ENCODE results near the gene ITPR3.
A peak's percentile ranks its signal among the peaks of the same experiment; 100 is the strongest.
"Not testable (repeated sequence)": the region's sequence is repeated elsewhere in the genome, so short reads cannot be mapped to it uniquely, and the experiment has no call there.

Gene ITPR3

DNA sequence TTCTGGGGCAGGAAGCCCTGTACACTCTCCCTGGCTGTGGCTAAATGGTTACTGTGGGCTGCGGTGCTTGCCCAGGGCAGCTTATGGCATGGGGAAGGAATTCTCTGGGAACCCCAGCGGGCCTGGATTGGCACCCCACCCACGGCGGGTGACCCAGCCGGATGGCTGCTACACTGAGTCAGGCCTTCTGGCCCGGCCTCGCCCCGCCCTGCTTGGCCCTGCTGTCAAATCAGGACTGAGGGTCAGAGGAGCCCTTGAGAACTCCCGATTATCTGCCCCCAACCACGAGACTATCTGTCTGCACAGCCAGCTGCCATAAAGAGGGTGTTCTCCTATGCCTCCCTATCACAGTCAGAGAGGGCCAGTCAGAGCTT lies 7.3 kb upstream of the ITPR3 start:
- DNase-seq, result no peak

GRCh38 chr6:33616113-33616512 lies 5.0 kb upstream of the ITPR3 start:
- no peak for DNase-seq

DNA sequence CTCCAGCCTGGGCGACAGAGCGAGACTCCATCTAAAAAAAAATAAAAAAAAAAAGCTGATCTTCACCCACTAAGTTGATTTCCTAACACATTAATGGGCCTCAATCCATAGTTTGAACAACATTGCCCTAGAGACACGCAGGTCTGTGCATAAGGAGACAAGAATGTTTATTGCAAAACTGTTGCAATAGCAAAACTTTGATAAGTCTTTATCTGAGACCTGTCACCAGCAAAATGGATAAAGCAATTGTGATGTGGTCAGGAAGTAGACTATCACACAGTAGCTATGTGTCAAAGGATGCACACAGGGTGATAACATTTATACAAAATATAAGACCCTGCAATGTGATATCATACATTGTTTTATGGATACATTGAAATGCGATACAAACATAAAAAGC lies 4.2 kb upstream of the ITPR3 start:
- no peak for DNase-seq

GRCh38 chr6:33619166-33619840 lies 1.8 kb upstream of the ITPR3 start:
- no peak for DNase-seq

DNA sequence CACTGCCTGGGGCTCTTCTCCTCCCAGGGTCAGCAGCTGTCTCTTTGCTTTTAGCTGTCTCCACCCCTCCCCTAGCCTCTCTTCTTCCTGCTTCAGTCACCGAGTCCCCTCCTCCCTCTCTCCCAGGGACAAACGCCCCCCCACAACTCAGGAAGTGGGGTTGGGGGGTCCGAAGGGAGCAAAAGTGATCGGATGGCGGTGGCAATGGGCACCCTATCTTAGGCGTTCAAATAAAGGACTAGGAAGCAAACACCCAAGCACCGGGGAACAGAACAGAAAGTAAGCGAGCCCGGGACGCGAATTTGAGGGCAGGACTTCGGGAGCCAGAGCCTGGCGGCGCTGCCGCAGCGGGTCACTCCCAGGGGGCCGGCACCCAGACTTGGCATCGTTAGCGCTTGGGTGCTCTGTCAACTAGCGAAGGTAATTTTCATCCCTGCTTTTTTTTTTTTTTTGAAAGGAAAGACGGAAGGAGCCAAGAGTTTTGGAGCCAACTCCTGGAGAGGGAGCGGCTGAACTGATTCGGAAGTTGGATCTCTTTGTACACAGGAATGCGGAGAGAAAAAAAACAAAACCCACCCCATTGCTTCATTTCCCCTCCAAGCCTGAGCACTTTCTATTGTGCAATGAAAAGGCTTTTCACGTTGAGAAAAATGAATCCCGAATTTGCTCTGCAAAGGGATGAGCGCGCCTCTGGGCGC lies 815 bp upstream of the ITPR3 start:
- DNase-seq, result peak in 3 of 5 donors; percentile 19 to 50 (median 22)

- DNase-seq, result peak in 4 of 5 donors; percentile 23 to 39 (median 30)
Measured at GRCh38 chr6:33621711-33622388, 728 bp downstream of the ITPR3 start.

DNA sequence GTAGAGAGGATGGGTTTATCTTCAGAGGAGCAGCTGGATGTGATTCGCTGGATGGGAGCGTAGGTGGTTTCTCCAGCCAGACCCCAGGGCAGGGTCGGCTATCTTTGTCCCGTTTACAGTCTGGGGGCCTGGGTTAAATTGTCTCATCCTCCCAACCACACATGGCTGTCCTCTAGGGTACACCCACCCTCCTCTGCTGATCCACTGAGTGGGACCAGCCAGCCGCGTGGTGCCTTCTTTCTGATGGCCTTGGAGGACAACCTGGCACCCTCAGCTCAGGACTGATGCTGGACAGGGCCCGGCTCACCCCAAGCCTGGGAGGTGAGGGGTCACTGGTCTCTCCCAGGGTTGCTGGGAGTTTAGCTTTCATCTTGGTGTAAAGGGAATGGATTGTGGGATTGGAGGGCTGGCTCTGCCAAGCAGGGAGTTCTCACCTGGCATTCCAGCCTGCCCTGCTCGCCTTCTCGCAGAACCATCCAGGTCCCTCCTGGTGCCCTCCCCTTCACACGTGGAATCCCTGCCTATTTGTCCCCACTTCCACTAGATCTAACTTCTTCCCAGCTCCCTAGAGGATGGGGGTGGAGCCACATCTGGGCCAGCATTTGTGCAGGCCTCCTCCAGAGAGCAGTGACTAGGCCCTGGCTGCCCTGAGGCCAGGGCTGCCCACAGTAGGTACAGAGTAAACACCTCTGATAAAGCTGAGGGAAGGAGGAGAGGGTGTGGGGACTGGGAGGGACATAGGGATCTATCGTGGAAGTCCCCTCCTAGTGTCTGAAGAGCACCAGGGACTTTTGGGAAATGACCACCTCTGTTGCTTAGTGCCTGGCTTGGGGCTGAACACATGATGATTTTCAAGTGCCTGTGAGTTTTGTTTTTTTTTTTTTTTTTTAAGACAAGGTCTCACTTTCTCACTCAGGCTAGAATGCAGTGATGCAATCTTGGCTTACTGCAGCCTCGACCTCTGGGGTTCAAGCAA lies 1.6 kb downstream of the ITPR3 start:
- no peak for DNase-seq

DNA sequence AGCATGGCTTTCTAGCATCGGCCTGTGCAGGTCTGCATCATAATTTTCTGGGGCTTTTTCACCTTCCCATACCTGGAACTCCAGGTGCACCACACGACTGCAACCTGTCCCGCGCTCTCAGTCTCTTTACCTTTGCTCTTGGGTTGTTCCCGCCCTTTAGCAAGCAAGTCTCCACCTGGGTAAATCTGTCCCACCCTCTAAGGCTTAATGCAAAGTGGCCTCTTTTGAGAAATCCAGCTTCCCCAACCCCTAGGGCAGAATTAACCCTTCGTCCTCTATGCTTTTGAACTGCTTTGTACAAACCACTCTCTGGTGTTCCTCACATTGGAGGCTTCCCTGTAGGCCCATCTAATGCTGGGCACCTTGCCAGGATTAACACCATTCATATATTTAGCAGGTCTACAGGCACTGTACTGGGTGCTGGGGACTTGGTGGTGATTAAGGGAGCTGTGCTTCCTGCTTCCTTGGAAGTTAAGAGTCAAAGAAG lies 2.8 kb downstream of the ITPR3 start:
- no peak for DNase-seq

DNA sequence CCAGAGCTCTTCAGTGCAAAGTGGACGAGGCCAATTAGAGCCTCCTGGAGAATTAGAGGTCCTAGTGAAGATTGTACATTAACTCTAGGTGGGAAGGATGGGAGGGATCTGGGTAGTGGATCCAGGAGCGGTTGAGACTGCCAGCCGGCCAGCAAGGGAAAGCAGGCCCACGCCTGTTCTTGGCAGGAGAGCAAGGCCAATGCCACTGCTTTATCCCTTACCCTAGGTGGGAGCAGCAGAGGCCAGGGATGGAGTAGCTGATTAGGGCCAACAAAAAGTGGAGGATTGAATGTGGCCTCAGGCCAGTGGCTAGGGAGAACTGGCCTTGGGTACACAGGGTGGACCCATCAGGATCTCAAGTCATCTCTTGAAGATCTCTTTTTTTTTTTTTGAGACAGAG lies 3.7 kb downstream of the ITPR3 start:
- DNase-seq, result no peak

GRCh38 chr6:33627876-33628275 lies 6.8 kb downstream of the ITPR3 start:
- no peak for DNase-seq

DNA sequence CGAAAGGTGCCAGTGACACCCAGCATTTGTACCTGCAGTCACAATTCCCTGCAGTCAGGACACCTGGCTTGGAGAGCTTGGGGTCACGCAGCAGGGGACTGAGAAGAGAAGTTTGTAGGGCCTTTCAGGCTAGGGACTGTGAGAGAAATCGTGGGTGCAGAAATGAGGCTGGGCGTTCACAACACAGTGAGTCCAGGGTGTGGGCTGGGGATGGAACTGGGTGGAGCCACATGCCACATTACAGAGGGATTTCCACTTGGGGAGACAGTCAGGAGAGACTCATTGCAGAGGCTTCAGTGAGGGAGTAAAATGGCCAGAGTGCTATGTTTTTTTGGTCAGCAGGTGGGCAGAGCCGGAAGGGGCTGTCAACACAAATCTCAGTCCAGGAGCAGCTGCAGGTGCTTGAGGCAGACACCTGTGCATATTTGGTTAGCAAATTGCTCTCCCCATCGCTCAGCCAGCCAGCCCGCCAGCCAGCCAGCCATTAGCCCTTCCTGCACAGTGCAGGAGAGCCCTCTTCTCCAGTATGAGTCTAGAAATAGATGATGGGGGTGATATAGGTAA lies 7.4 kb downstream of the ITPR3 start:
- DNase-seq, result no peak

- no peak for DNase-seq
Measured at GRCh38 chr6:33630014-33630413, 8.9 kb downstream of the ITPR3 start.

DNA sequence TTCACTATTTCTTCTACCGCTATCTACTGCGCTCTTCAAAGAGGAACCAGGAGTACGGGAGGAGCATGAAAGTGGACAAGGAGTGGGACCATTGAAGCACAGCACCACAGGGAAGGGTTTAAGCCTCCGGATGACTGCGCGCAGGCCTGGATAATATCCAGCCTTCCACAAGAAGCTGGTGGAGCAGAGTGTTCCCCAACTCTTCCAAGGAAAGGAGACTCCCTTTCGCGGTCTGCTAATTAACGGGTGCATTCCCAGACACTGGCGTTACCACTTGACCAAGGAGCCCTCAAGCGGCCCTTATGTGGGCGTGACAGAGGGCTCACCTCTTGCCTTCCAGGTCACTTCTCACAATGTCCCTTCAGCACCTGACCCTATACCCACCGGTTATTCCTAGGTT lies 10.4 kb downstream of the ITPR3 start:
- not testable (repeated sequence) for DNase-seq

DNA sequence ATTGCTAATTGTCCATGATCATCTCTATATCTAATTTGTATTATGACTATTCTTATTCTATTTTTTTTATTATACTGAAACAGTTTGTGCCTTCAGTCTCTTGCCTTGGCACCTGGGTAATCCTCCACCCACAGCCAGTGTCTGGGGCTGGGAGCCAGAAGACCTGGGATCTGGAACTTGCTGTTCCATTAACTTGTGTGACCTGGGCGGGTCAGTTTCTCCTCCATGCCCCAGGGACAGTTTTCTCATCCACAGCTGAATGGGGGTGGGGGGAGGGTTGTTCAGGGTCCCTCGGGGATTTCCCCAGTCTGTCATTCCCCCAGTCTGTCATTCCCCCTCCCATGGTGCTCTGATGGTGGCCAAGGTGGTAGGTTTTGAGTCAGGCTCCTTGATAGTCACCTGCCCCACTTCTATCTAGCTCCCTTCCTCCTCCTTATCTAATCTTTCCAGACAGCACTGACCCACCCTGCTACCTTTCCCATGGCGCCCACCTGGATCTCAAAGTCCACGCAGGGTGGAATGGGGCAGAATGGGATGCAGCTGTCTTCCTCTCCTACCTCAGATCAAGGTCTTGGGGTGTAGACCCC lies 10.9 kb downstream of the ITPR3 start:
- DNase-seq, result no peak

- DNase-seq, result peak in 4 of 5 donors; percentile 30 to 53 (median 36)
Measured at GRCh38 chr6:33632558-33633039, 11.5 kb downstream of the ITPR3 start.

DNA sequence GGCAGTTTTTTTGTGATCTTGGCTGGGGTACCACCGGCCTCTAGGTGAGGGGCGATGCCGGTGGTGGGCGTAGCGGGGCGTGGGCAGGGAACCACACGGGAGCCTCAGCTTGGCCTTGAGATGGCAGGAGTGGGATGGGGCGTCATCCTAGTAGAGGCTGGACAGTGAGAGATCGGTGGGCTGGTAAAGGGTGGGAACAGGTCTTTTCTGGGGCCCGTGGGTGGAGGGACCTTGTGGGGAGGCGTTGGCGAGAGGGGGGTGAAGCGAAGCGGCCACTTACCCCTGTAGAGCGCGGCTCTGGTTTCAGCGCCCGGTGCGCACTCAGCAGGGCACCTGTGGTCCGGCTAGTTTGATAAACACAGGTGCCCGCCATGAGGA lies 12.0 kb downstream of the ITPR3 start:
- DNase-seq, result no peak

DNA sequence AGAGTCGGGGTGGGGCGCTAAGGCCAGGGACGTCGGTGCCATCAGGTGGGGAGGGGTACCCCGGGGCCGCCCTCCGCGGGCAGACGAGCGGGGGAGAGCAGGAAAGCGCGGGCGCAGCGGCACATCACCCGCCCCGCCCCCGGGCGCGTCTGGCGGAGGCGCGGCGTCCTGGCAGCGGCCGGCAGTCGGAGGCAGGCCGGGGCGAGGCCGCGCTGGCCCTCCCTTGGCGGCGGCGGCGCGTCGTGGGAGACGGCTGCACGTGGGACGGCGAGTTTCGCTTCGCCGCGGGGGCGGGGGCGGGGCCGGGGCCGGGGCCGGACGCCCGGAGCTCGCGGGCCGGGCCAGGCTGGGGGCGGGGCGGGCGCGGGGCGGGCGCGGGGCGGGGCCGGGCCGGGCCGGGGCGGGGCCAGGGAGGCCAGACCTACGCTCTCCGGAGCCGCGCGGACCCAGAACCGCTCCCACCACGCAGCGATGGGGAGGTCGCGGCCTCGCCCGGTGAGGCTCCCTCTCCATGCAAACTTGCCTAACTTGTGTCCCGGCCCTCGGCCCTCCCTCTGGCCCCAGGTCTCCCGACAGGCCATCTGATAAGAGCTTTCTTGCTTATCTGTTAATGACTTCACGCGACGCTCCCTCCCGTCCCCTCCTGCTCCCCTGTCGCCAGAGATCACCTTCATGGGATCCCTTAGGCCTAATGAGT lies 12.5 kb downstream of the ITPR3 start:
- DNase-seq, result peak; percentile 46 to 67 (median 56)

DNA sequence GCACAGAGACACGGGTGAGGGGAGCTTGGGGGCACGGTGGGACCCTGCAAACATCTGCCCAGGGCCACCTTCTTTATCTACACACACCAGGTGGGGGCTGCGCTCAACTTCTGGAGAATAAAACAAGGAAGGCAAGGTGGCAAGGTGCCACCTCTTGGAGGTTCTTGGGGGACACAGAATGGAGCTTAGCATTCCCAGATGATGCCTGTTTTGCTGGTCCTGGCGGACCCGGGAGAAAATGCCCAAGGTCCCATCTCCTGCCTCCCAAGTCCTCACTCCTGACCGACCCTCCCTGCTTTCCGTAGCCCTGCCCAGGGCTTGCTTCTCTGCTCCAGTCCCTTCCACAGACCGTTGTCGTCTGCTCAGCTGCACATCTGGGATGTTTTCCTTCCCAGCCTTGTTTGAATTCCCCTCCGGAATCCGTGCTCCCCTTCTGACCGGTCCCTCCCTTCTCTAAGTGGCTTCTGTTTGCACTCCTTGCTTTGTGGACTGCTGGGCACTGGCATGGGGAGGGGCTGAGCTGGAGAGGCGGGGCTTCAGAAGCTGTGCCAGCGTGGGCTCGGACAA lies 13.1 kb downstream of the ITPR3 start:
- no peak for DNase-seq

GRCh38 chr6:33634946-33635345 lies 13.8 kb downstream of the ITPR3 start:
- DNase-seq, result no peak

- DNase-seq, result no peak
Measured at GRCh38 chr6:33636655-33637054, 15.5 kb downstream of the ITPR3 start.

- DNase-seq, result no peak
Measured at GRCh38 chr6:33638556-33638955, 17.4 kb downstream of the ITPR3 start.
